ENCODE data around the gene AIMP1. TPM values are rescaled to one million over a fixed set of nuclear protein-coding genes. Genes with fewer than 3 reads are reported as not detected.

Gene AIMP1
- total and polyA plus RNA-seq, 12 donors = 22.8 to 38.6 (median 36.0) TPM

DNA sequence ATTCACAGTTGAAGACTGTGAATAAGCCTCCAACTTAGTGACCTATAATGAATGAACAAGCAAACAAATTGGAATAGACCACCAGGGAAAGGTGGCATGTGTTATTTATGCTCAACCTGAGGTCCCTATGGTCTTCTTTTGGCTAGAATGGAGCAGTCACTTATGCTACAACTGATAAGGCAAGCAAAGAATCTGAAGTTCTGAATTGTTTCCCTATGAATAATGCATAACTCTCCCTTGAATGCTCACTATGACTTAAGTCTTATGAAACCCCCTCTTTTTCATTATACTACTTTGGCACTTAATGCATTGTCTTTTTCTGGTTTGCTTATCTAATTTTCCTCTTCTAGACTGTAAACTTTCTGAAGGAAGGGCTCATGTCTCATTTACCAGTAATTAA, 49.7 kb downstream of the AIMP1 start:
- peaks cover 0 to 7% (median 0%) of the 10 kb centered on the region in 7 donors for H3K27me3 ChIP-seq
- intact Hi-C loops (cut with DNase I) = loop anchor here in 6 of 10 donors (5.0 to 10.0 kb wide), 3 partner anchors 49 to 1369 kb away; partner anchors contain the start of genes AIMP1 (in 1 of the 6) and TBCK (in 1 of the 6)
- H3K27ac ChIP-seq = peak overlapping the region in 2 of 10 donors; percentile 11 to 37
- H3K4me1 ChIP-seq = peaks cover 2 to 30% (median 15%) of the 10 kb centered on the region in 9 donors
- DNase-seq (no peak), ATAC-seq (no peak)
- H3K36me3 ChIP-seq = no peaks in the 10 kb centered on the region
- TF ChIP-seq, protein P1, sequence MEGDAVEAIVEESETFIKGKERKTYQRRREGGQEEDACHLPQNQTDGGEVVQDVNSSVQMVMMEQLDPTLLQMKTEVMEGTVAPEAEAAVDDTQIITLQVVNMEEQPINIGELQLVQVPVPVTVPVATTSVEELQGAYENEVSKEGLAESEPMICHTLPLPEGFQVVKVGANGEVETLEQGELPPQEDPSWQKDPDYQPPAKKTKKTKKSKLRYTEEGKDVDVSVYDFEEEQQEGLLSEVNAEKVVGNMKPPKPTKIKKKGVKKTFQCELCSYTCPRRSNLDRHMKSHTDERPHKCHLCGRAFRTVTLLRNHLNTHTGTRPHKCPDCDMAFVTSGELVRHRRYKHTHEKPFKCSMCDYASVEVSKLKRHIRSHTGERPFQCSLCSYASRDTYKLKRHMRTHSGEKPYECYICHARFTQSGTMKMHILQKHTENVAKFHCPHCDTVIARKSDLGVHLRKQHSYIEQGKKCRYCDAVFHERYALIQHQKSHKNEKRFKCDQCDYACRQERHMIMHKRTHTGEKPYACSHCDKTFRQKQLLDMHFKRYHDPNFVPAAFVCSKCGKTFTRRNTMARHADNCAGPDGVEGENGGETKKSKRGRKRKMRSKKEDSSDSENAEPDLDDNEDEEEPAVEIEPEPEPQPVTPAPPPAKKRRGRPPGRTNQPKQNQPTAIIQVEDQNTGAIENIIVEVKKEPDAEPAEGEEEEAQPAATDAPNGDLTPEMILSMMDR (IDR thresholded peaks at IDR 0.05) = no peak
- H3K9me3 ChIP-seq = no peaks in the 10 kb centered on the region
- H3K4me3 ChIP-seq = no peak overlapping the region

DNA sequence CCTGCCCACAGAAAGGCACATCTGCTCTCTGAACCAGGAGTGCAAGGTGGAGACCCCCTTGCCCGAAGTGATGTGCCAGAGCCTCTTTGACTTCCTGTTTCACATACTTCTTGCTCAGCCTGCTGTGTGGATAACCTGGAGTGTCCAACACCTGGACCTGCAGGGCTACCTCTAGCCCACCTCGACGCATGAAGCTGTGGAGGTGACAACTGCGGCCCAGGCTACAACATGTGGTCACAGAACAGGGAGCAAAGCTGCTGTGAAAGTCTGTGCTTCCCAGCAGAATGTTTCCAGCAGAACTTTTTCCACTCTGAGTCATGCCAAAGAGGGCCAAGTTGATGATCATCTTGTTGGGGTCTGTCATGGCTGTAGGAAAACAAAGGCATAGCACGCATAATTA, 50.7 kb downstream of the AIMP1 start:
- H3K27me3 ChIP-seq = peaks cover 0 to 7% (median 0%) of the 10 kb centered on the region in 7 donors
- no peaks in the 10 kb centered on the region for H3K36me3 ChIP-seq
- H3K27ac ChIP-seq = no peak overlapping the region
- H3K9me3 ChIP-seq = no peaks in the 10 kb centered on the region
- intact Hi-C loops (cut with DNase I) = loop anchor here in 6 of 10 donors (5.0 to 10.0 kb wide), 3 partner anchors 50 to 1368 kb away; partner anchors contain the start of genes AIMP1 (in 1 of the 6) and TBCK (in 1 of the 6)
- 92 to 93% methylated on average over 5 of the region's 5 CpGs for WGBS, 2 donors
- DNase-seq = no peak
- no peak for ATAC-seq
- no peak overlapping the region for H3K4me3 ChIP-seq
- TF ChIP-seq, protein P1 (IDR thresholded peaks at IDR 0.05) = no peak
- H3K4me1 ChIP-seq = peaks cover 2 to 30% (median 15%) of the 10 kb centered on the region in 9 donors

DNA sequence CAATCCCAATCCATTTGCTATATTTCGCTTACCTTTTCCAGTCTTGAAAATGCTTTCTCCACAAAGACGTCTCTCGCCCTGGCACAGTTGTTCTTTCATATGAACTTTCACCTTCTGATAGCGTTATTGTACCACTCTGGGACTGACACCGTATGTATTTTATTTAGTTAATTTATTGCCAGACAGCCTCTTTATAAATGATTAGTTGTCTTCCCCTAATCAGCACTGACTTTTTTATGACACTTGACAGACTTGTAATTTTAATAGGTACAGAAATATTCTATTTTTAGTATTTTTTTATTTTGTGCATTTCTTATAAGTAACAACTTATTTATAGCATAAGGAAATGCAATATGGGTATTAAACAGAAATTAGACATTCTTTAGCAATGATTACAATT, 52.3 kb downstream of the AIMP1 start, which contains the start of gene GIMD1:
Gene GIMD1 (minus strand): TSS at position 101 of the 400 bp plus-strand sequence. CDS start 1,343 bp downstream, outside the sequence.
- Histone ChIP-seq H3K9me3 (no peaks in the 10 kb centered on the region), H3K4me1 (peaks cover 2 to 30% (median 15%) of the 10 kb centered on the region in 9 donors), H3K36me3 (no peaks in the 10 kb centered on the region), H3K4me3 (no peak within 1 kb of the TSS), H3K27ac (no peak within 1 kb of the TSS), H3K27me3 (peaks cover 0 to 15% (median 0%) of the 10 kb centered on the region in 7 donors)
- no peak for DNase-seq
- TF ChIP-seq, protein P1 (IDR thresholded peaks at IDR 0.05) = no peak
- intact Hi-C loops (cut with DNase I) = loop anchor here in 7 of 10 donors (1.0 to 10.0 kb wide), 4 partner anchors 51 to 1366 kb away; partner anchors contain the start of genes AIMP1 (in 1 of the 7) and TBCK (in 1 of the 7)
- ATAC-seq = no peak
- WGBS, 2 donors = 81 to 87% methylated on average over 5 of the region's 5 CpGs

DNA sequence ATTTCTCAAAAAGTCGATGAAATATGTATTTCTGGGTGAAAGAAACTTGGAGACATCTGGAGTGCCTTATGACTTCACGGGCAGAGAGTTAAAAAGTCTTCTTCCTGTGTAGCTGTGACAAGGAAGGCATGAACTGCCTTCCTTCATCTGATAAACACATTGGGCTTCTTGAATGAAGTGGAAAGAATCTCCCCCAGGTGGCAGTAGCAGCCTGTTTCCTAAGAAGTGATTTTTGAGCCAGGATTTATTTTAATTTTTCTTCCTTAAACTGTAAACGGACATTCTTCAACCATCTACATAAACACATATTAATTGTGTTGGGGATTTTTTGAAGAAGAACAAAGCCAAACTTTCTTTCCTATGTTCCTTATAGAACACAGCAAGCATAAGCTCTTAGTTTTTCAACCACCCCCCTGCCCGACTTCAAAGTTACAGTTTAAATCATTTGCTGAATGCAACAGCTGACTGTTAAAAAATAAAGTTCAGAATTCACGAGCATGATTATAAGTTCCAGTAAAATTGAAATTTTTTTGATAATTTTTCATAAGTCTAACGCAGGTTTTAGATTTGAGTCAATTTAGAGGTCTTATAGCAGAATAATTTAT, 53.2 kb downstream of the AIMP1 start:
- no peaks in the 10 kb centered on the region for H3K36me3 ChIP-seq
- no peak overlapping the region for H3K4me3 ChIP-seq
- H3K27me3 ChIP-seq = peaks cover 0 to 22% (median 0%) of the 10 kb centered on the region in 7 donors
- TF ChIP-seq, protein P1 (IDR thresholded peaks at IDR 0.05) = peak in 8 of 9 donors; percentile 46 to 79 (median 60)
- 28 to 30% methylated on average over 6 of the region's 6 CpGs for WGBS, 2 donors
- H3K4me1 ChIP-seq = peaks cover 2 to 30% (median 15%) of the 10 kb centered on the region in 9 donors
- intact Hi-C loops (cut with DNase I) = loop anchor here in 8 of 10 donors (1.0 to 10.0 kb wide), 4 partner anchors 52 to 1365 kb away; partner anchors contain the start of genes AIMP1 (in 1 of the 8) and TBCK (in 1 of the 8)
- no peak overlapping the region for H3K27ac ChIP-seq
- no peaks in the 10 kb centered on the region for H3K9me3 ChIP-seq
- ATAC-seq (no peak), DNase-seq (peak in 1 of 2 donors; percentile 11)
